Astrocyte of the cerebellum (primary cell): Measurements from ENCODE around the gene HLA-DQB1.

Experiments used
- DNase-seq: peaks from one replicate; pipeline ENCODE4 v3.0.0-alpha.2; 2011; ENCODE audit warnings: low read depth
- H3K4me3 ChIP-seq: 2 replicates; pipeline ENCODE4 v1.5.1; 2011; ENCODE audit warnings: mild to moderate bottlenecking, low read depth, low read length, moderate library complexity
- CTCF ChIP-seq: IDR thresholded peaks from 2 replicates; pipeline ENCODE4 v1.5.1; 2012; ENCODE audit warnings: low read length, low read depth, moderate library complexity, mild to moderate bottlenecking; ENCODE audit errors: missing control alignments
- in situ Hi-C: cut with HindIII; loops from 2 replicates; pipeline ENCODE4 v1.10.0; 2017; ENCODE audit warnings: low sequenced_read_pairs

HLA-DQB1 gene

DNA sequence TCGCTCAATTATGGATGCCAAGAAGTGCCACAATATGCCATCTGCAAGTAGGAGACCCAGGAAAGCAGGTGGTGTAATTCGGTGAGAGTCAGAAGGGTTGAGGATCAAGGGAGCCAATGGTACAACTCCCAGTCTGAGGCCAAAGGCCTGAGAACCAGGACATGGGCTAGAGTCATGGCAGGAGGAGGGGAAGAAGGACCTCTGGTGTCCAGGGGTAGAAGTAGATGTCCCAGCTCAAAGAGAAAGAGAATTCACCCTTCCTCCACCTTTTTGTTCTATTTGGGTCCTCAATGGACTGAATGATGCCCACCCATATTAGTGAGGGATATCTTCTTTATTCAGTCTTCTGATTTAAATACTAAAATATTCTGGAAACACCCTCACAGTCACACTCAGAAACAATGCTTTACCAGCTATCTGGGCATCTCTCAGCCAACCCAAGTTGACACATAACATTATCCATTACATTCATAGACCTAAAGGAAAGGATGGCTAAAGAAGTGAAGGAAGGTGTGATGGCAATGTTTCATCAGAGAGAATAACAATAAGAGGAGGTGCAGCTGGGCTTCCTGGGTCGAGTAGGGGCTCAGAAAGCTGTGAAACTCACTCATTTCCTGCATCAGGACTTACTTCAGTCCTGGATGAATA lies 50.4 kb downstream of the HLA-DQB1 start:
- no peak for TF ChIP-seq CTCF
- no peak for DNase-seq
- in situ Hi-C loops = no loop called here
- H3K4me3 ChIP-seq = no peak overlapping the region

DNA sequence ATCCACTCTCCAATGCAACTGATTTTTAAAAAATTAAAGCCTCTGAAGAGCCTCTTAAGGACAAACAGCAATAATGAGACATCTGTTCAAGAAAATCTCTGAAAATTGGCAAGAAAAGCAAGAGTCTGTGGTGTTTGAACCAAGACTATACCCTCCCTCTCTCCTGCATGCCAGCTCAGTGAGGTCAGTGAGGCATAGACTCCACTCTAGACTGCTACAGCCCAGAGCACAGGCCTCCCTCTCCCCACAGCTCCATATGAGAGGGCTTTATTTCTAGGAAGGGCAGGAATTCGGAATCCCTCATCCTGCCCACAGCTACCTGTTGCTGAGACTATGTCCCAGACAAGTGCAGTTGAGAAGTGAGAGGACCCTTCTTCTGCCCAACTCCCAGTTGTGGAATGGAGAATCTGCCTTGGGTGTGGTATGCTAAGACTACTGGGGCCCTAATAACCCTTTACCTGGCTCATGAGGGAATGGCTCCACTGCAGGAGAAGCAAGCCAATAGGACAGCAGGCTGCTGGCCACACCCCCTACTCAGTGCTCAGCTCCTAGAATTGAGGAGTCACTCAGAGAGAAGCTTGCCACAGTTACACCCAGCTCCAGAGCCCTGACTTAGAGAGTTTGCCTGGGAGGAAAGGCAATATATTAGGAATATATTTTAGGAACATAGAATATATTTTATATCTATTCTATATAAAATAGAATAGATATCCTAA lies 51.9 kb downstream of the HLA-DQB1 start:
- DNase-seq = no peak
- no peak for TF ChIP-seq CTCF
- no peak overlapping the region for H3K4me3 ChIP-seq
- in situ Hi-C loops = no loop called here

DNA sequence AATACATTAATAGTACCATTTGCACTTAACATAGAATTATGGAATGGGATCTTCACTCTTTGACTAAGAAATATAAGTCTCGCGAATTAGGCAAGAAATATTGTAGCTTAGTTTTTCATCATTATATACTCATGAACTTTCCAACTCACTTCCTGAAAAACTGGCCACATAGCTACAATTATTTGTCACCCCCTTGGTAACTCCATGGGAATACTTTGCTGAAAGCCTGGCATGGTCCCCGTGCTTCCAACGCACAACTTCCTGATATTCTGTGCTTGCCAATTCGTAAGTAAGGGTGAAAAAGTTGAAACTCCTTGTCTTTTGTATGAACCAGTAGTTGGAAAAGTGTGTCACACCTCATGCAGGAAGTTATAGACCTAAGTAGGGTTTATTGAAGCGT lies 53.0 kb downstream of the HLA-DQB1 start:
- TF ChIP-seq CTCF = no peak
- DNase-seq = no peak
- no peak overlapping the region for H3K4me3 ChIP-seq
- in situ Hi-C loops = no loop called here

- no peak for TF ChIP-seq CTCF
- no peak overlapping the region for H3K4me3 ChIP-seq
- no peak for DNase-seq
- in situ Hi-C loops = no loop called here
Measured at GRCh38 chr6:32610682-32611296, 55.7 kb downstream of the HLA-DQB1 start.

DNA sequence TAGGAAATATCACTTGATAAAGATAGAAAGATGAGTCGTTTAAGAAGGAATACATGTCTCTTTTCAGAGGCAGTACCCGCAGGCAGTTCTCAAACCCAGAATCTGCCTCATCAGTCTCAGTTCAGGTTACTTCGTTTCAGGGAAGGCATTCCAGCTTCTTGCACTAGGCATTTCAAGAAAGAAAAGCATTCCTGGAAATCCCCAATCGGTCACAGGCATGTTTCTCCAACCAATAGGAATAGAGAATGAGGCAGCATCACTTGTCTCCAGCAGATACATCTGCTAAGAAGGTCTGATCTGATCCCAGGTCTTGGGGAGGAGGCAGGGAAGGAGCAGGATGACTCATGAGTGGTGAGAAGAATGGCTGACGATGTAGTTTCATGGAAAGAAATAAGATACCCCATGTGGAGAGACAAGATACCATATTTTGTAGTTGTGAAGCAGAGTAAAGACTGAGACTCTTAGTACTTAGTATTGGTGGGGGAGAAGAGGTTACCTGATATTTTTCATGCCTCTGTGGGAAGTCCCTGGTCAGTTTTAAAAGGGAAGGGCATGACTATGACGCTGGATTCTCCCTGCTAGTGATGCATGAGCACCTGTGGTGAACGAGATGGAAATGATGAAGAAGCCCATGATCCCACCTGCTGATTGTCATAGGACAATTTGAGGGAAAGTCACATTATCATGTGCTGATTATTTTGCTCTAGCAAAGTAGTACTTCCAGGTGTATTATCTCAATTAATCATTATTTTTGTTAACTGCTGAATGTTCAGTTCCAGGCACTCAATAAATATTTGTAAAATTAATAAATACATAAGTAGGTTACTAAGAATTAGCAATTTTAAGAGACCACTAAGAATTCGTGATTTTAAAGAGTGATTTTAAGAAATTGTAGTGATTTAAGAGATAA lies 56.5 kb downstream of the HLA-DQB1 start:
- H3K4me3 ChIP-seq = no peak overlapping the region

More for the DNA sequence above, 56.5 kb downstream of the HLA-DQB1 start:
- no peak for TF ChIP-seq CTCF
- DNase-seq = peak; percentile 68
- in situ Hi-C loops = no loop called here
